ENCODE results near the gene MMADHC.

MMADHC gene

GRCh38 chr2:149585166-149585885 lies 2.2 kb downstream of the MMADHC start:
- in situ Hi-C loops (cut with MboI; ENCODE audit: low sequenced_read_pairs, unreplicated experiment) = loop anchor here (25.0 kb wide), 2 partner anchors 1452 to 1652 kb away; no protein-coding TSS in a partner anchor
- no peak for DNase-seq (ENCODE audit: low spot score)
- TF ChIP-seq, protein P1, sequence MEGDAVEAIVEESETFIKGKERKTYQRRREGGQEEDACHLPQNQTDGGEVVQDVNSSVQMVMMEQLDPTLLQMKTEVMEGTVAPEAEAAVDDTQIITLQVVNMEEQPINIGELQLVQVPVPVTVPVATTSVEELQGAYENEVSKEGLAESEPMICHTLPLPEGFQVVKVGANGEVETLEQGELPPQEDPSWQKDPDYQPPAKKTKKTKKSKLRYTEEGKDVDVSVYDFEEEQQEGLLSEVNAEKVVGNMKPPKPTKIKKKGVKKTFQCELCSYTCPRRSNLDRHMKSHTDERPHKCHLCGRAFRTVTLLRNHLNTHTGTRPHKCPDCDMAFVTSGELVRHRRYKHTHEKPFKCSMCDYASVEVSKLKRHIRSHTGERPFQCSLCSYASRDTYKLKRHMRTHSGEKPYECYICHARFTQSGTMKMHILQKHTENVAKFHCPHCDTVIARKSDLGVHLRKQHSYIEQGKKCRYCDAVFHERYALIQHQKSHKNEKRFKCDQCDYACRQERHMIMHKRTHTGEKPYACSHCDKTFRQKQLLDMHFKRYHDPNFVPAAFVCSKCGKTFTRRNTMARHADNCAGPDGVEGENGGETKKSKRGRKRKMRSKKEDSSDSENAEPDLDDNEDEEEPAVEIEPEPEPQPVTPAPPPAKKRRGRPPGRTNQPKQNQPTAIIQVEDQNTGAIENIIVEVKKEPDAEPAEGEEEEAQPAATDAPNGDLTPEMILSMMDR (IDR thresholded peaks at IDR 0.05; ENCODE audit: borderline replicate concordance, control extremely low read depth, extremely low read depth, insufficient read depth, missing control alignments) = no peak

DNA sequence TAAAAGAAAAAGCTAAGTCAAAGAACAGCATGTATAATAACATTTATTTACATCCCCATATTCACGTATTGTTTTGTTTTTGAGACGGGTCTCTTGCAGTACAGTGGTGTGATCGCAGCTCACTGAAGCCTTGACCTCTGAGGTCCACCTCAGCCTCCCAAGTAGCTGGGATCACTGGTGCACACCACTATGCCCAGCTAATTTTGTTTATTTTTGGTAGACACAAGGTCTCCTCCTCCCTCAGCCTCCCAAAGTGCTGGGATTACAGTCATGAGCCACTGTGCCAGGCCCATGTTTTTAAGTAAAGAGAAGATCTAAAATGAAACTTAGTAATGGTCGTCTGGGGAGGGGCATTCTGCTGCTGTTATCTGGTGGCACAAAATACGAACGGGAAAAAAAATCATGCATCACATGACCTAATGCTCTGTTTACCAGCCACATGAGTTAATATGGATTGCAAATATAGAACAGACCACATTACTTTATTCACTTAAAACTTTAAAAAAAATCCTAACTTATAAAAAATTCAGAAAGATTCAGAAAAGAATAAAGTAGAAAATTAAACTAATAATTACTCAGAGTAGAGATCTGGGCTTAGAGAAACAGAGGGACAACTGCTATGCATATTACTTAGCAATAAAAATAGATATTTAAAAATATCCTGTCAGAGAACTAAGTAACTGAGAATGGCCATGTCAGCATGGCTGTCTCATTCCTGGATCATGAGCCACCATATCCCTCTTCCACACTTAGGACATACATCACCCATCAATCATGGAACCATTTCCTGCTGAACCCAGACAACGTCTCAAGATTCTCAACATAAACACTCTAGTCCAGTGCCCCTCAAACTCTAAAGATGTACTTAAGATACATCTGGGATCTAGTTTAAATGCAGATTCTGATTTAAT lies 7.3 kb downstream of the MMADHC start:
- no peak for DNase-seq (ENCODE audit: low spot score)
- TF ChIP-seq, protein P1 (IDR thresholded peaks at IDR 0.05; ENCODE audit: borderline replicate concordance, control extremely low read depth, extremely low read depth, insufficient read depth, missing control alignments) = no peak
- in situ Hi-C loops (cut with MboI; ENCODE audit: low sequenced_read_pairs, unreplicated experiment) = loop anchor here (25.0 kb wide), 2 partner anchors 1457 to 1657 kb away; no protein-coding TSS in a partner anchor

- TF ChIP-seq, protein P1 (IDR thresholded peaks at IDR 0.05; ENCODE audit: borderline replicate concordance, control extremely low read depth, extremely low read depth, insufficient read depth, missing control alignments) = no peak
- no peak for DNase-seq (ENCODE audit: low spot score)
- in situ Hi-C loops (cut with MboI; ENCODE audit: low sequenced_read_pairs, unreplicated experiment) = loop anchor here (25.0 kb wide), 2 partner anchors 1460 to 1660 kb away; no protein-coding TSS in a partner anchor
Measured at GRCh38 chr2:149577269-149577668, 10.3 kb downstream of the MMADHC start.

- no peak for DNase-seq (ENCODE audit: low spot score)
- in situ Hi-C loops (cut with MboI; ENCODE audit: low sequenced_read_pairs, unreplicated experiment) = loop anchor here (25.0 kb wide), 2 partner anchors 1462 to 1662 kb away; no protein-coding TSS in a partner anchor
- TF ChIP-seq, protein P1 (IDR thresholded peaks at IDR 0.05; ENCODE audit: borderline replicate concordance, control extremely low read depth, extremely low read depth, insufficient read depth, missing control alignments) = no peak
Measured at GRCh38 chr2:149575752-149576151, 11.8 kb downstream of the MMADHC start.

- in situ Hi-C loops (cut with MboI; ENCODE audit: low sequenced_read_pairs, unreplicated experiment) = loop anchor here (25.0 kb wide), 2 partner anchors 1462 to 1662 kb away; no protein-coding TSS in a partner anchor
- DNase-seq (ENCODE audit: low spot score) = no peak
- TF ChIP-seq, protein P1 (IDR thresholded peaks at IDR 0.05; ENCODE audit: borderline replicate concordance, control extremely low read depth, extremely low read depth, insufficient read depth, missing control alignments) = no peak
Measured at GRCh38 chr2:149575277-149575676, 12.3 kb downstream of the MMADHC start.

DNA sequence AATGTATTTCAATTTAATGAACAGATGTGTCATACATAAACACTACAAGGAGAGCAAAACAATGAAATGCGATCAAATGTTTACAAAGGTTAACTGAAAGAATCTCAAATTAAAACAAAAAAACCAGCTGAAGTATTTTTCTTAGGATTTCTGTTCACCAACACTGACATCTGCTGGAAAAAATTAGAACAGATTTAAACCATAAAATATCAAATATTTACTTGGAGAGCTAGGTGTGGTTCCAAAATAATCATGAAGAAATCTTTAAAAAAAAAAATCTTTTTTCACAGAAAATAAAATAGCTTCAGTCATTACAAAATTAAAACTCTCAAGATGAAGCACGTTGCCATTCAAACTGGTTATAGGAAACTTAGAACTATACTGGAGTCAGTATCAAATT lies 13.8 kb downstream of the MMADHC start:
- in situ Hi-C loops (cut with MboI; ENCODE audit: low sequenced_read_pairs, unreplicated experiment) = loop anchor here (25.0 kb wide), 1 partner anchor 1586 kb away; no protein-coding TSS in a partner anchor
- DNase-seq (ENCODE audit: low spot score) = no peak
- TF ChIP-seq, protein P1 (IDR thresholded peaks at IDR 0.05; ENCODE audit: borderline replicate concordance, control extremely low read depth, extremely low read depth, insufficient read depth, missing control alignments) = no peak
